ENCODE data around the gene CACFD1.

DNA sequence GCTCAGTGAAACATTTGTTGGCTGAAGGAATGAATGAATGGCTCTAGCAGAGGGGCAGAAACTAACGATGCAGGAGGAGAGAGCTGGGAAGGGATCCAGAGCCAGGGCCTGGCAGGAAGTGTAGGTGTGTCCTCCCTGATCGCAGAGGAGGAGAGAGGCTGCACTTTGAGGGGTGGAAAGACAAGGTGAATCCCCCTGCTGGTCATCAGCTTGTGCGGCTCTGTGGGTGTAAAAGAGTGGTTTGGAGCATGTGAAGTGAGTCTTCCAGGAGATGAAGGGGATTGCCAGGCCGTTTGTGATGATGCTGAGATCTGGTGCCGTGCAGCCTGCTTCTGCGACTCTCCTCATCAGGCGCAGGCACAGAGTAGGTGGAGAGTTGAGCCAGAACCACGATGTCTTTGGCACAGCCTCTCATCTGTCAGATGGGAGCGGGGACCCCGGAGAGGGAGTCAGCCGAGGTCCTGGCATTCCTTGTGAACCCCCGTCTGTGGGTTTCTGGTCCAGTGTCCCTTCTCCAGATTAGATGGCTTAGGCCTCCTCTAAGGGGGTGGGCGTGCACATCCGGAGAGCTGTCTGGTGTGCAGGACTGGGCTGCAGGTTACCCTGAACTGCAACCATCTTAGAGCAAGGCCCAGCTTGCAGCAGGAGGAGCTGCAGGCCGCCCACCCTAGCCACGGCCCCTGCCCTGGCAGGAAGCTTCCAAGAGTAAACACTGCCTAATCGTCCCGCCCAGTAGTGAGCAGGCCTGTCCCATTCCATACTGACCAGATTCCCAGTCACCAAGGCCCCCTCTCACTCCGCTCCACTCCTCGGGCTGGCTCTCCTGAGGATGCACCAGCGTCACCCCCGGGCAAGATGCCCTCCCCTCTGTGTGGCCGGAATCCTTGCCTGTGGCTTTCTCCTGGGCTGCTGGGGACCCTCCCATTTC, 37.9 kb upstream of the CACFD1 start, which contains the start of gene ADAMTS13:
- TF ChIP-seq POLR2AphosphoS5 (IDR thresholded peaks at IDR 0.05; ENCODE audit: low read depth, low read length), result no peak
- TF ChIP-seq POLR2A (IDR thresholded peaks at IDR 0.05; ENCODE audit: low read depth, low read length), result no peak
- TF ChIP-seq TAF1 (IDR thresholded peaks at IDR 0.05; ENCODE audit: low read depth, low read length), result no peak
- no peak for TF ChIP-seq PAX5 (IDR thresholded peaks at IDR 0.05; ENCODE audit: insufficient read depth, low read length, severe bottlenecking)
